Measurements from ENCODE around the gene SHH. TPM values are rescaled to one million over a fixed set of nuclear protein-coding genes. Genes with fewer than 3 reads are reported as not detected.

SHH gene
- total and polyA plus RNA-seq, 2 donors (not counting 3 experiments of a cell fraction or from before 2014, with no cell fraction given), result not detected

DNA sequence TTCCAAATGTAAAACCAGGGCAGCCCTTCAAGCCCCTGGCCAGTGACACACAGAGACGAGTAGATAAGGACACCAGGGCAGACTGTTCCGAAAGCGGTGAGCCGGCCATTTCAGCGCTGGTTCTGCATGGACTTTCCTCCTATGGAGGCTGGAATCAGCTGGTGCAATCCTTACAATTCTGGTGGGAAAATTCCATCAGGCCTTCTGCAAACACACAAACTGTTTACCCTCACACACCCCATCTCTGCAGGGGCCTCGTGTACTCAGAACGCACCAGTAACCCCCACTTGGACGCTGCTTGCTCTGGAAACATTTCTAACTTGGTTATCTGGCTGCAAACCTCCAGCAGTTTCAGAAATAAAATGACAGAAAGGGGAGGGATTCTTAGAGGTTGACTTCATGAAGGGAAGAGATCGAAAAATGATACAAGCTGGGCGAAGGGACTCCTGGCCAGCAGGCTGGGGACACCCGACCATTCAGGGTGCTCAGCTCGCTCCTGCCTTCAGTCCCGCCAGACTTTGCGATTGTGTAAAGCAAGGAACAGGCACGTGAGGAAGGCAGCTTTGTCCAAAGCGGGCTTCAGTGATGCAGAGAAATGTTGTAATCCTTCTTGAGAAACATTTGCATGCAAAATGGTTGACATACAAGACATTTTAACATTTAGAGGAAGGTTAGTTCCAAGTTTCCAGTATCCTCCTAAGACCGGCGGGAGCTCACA, 19.7 kb upstream of the SHH start:
- no peak for DNase-seq (ENCODE audit: low read depth, low spot score)
- no peak overlapping the region for H3K4me2 ChIP-seq (ENCODE audit: insufficient read depth, low read length)
- ChIA-PET POLR2A (no interaction called here), CTCF (no interaction called here)
- no peaks in the 10 kb centered on the region for H3K9me3 ChIP-seq (replicated peaks; ENCODE audit: control insufficient read depth, insufficient read depth, low read length)
- no peaks in the 10 kb centered on the region for H3K27me3 ChIP-seq (ENCODE audit: control insufficient read depth in 2 of 2, insufficient read depth in 2 of 2, low read length in 2 of 2)
- no peaks in the 10 kb centered on the region for H3K79me2 ChIP-seq (ENCODE audit: control insufficient read depth, insufficient read depth, low read length)
- dilution Hi-C loops (cut with MboI; ENCODE audit: extremely low pct_ligation_motif_present, low sequenced_read_pairs) (no loop called here), intact Hi-C loops (cut with micrococcal nuclease) (no loop called here)
- TF ChIP-seq EZH2 (IDR thresholded peaks at IDR 0.05; ENCODE audit: borderline replicate concordance, low read depth, low read length, severe bottlenecking), result no peak
- TF ChIP-seq, protein P1, sequence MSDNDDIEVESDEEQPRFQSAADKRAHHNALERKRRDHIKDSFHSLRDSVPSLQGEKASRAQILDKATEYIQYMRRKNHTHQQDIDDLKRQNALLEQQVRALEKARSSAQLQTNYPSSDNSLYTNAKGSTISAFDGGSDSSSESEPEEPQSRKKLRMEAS (IDR thresholded peaks at IDR 0.05; ENCODE audit: insufficient read depth, insufficient read length), result no peak
- no peak for TF ChIP-seq GATA2 (IDR thresholded peaks at IDR 0.05; ENCODE audit: insufficient read depth, insufficient read length, low read depth, low read length)
- no peaks in the 10 kb centered on the region for H3K36me3 ChIP-seq (ENCODE audit: control insufficient read depth in 2 of 2, extremely low read depth in 1 of 2, insufficient read depth in 2 of 2, low read length in 2 of 2)
- H3K4me3 ChIP-seq (replicated peaks in 1 of 3; ENCODE audit: insufficient read depth in 1 of 3, low read depth in 1 of 3, low read length in 3 of 3), result no peak overlapping the region
- no peak overlapping the region for H3K9ac ChIP-seq (replicated peaks; ENCODE audit: extremely low read depth, insufficient read depth, low read length)
- no peak for FAIRE-seq
- no TSS peak for BruUV-seq (replicated peaks)
- H3K27ac ChIP-seq (ENCODE audit: insufficient read depth, low read depth, low read length), result no peak overlapping the region
- no peaks in the 10 kb centered on the region for H4K20me1 ChIP-seq (replicated peaks; ENCODE audit: control insufficient read depth, extremely low read depth, insufficient read depth, low read length)
- H2AFZ ChIP-seq (ENCODE audit: low read depth, low read length), result no peak overlapping the region
- no peaks in the 10 kb centered on the region for H3K4me1 ChIP-seq (ENCODE audit: control insufficient read depth, extremely low read depth, insufficient read depth, low read length)
- H3K9me1 ChIP-seq (replicated peaks; ENCODE audit: control insufficient read depth, extremely low read depth, insufficient read depth, low read length), result no peaks in the 10 kb centered on the region

DNA sequence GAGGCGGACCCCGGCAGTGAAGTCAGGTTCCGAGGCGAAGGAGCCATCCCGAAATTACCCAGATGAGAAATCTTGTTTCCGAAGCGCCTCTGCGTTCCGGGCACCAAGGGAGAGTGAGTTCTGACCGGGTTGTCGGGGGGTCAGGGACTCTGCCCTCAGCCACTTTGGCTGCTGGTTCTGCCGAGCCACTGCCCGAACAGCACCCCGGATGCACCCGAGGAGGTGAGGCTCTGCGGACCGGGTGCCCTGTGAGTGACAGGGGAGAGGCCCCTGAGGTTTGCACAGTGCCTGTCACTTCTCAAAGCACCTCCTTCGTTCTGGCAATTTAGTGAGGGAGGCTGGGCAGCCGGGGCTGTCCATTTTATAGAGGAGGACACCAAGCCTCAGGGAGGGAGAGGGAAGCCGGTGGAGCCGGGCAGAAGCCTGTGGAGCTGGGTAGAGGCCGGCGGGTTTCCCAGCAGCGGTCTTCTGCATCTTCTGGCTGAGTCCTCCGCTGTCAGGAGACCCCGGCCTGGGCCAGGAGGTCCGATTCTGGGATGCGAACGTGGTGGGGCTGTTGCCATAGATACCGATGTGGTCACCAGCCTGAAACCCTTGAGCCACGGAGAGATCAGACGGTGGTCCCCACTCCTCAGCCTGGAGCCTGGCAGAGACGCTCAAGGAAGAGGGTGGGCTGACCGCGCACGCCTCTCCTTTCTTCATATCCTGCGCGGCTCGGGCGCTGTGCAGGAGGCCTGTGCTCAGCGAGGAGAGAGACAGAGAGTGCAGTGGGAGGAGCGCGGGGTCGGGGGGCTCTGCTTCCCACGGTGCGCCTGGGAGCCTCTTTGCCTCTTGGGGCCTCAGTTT, 18.9 kb upstream of the SHH start:
- dilution Hi-C loops (cut with MboI; ENCODE audit: extremely low pct_ligation_motif_present, low sequenced_read_pairs), result no loop called here

More for the DNA sequence above, 18.9 kb upstream of the SHH start:
- H3K36me3 ChIP-seq (ENCODE audit: control insufficient read depth in 2 of 2, extremely low read depth in 1 of 2, insufficient read depth in 2 of 2, low read length in 2 of 2), result no peaks in the 10 kb centered on the region
- FAIRE-seq (no peak), DNase-seq (ENCODE audit: low read depth, low spot score) (no peak)
- TF ChIP-seq EZH2 (IDR thresholded peaks at IDR 0.05; ENCODE audit: borderline replicate concordance, low read depth, low read length, severe bottlenecking) (no peak), MYC (IDR thresholded peaks at IDR 0.05; ENCODE audit: low read depth, low read length) (no peak)
- H3K4me2 ChIP-seq (ENCODE audit: insufficient read depth, low read length), result no peak overlapping the region
- H3K27ac ChIP-seq (ENCODE audit: insufficient read depth, low read depth, low read length), result no peak overlapping the region
- H3K9me3 ChIP-seq (replicated peaks; ENCODE audit: control insufficient read depth, insufficient read depth, low read length), result no peaks in the 10 kb centered on the region
- no TSS peak for BruUV-seq (replicated peaks)
- H3K4me3 ChIP-seq (replicated peaks in 1 of 3; ENCODE audit: insufficient read depth in 1 of 3, low read depth in 1 of 3, low read length in 3 of 3), result no peak overlapping the region
- H3K9me1 ChIP-seq (replicated peaks; ENCODE audit: control insufficient read depth, extremely low read depth, insufficient read depth, low read length), result no peaks in the 10 kb centered on the region
- H4K20me1 ChIP-seq (replicated peaks; ENCODE audit: control insufficient read depth, extremely low read depth, insufficient read depth, low read length), result no peaks in the 10 kb centered on the region
- POLR2A ChIA-PET, result no interaction called here
- intact Hi-C loops (cut with micrococcal nuclease), result no loop called here
- no peak overlapping the region for H3K9ac ChIP-seq (replicated peaks; ENCODE audit: extremely low read depth, insufficient read depth, low read length)
- no peaks in the 10 kb centered on the region for H3K79me2 ChIP-seq (ENCODE audit: control insufficient read depth, insufficient read depth, low read length)
- H3K27me3 ChIP-seq (ENCODE audit: control insufficient read depth in 2 of 2, insufficient read depth in 2 of 2, low read length in 2 of 2), result no peaks in the 10 kb centered on the region
- no peaks in the 10 kb centered on the region for H3K4me1 ChIP-seq (ENCODE audit: control insufficient read depth, extremely low read depth, insufficient read depth, low read length)
- CTCF ChIA-PET, result no interaction called here
- H2AFZ ChIP-seq (ENCODE audit: low read depth, low read length), result no peak overlapping the region
